Measurements from ENCODE around the gene PRM3.
A peak's percentile ranks its signal among the peaks of the same experiment; 100 is the strongest.

PRM3 gene

GRCh38 chr16:11232852-11233726 is 40.3 kb downstream of the PRM3 start:
- Mint-ChIP-seq H3K9me3 (no peaks in the 10 kb centered on the region), H3K27ac (peak overlapping the region; percentile 97), H3K27me3 (no peaks in the 10 kb centered on the region), H3K4me1 (ENCODE audit: low read depth in 2 of 2) (peaks cover 38 to 53% of the 10 kb centered on the region in 2 donors), H3K4me3 (peak overlapping the region; percentile 77 to 84), H3K36me3 (ENCODE audit: insufficient read depth) (peaks cover 3% of the 10 kb centered on the region)
- peak; percentile 76 to 79 (median 78) for DNase-seq
- peak; percentile 89 for ATAC-seq (replicated peaks)

GRCh38 chr16:11232302-11232851 is 41.1 kb downstream of the PRM3 start:
- Mint-ChIP-seq H3K4me1 (ENCODE audit: low read depth in 2 of 2) (peaks cover 38 to 53% of the 10 kb centered on the region in 2 donors), H3K9me3 (no peaks in the 10 kb centered on the region), H3K27me3 (no peaks in the 10 kb centered on the region), H3K4me3 (peak overlapping the region; percentile 77 to 84), H3K36me3 (ENCODE audit: insufficient read depth) (peaks cover 3% of the 10 kb centered on the region), H3K27ac (peak overlapping the region; percentile 97)
- no peak for ATAC-seq (replicated peaks)
- DNase-seq, result no peak

GRCh38 chr16:11231367-11231970 is 42.0 kb downstream of the PRM3 start:
- no peaks in the 10 kb centered on the region for H3K9me3 Mint-ChIP-seq
- H3K36me3 Mint-ChIP-seq (ENCODE audit: insufficient read depth), result peaks cover 3% of the 10 kb centered on the region
- no peaks in the 10 kb centered on the region for H3K27me3 Mint-ChIP-seq
- DNase-seq (no peak), ATAC-seq (replicated peaks) (no peak)
- peak overlapping the region; percentile 97 for H3K27ac Mint-ChIP-seq
- peaks cover 37 to 53% of the 10 kb centered on the region in 2 donors for H3K4me1 Mint-ChIP-seq (ENCODE audit: low read depth in 2 of 2)
- H3K4me3 Mint-ChIP-seq, result peak overlapping the region in 1 of 2 donors; percentile 6

- DNase-seq (no peak), ATAC-seq (replicated peaks) (no peak)
- no peaks in the 10 kb centered on the region for H3K9me3 Mint-ChIP-seq
- no peaks in the 10 kb centered on the region for H3K27me3 Mint-ChIP-seq
- H3K4me3 Mint-ChIP-seq, result no peak overlapping the region
- peaks cover 45 to 58% of the 10 kb centered on the region in 2 donors for H3K4me1 Mint-ChIP-seq (ENCODE audit: low read depth in 2 of 2)
- peaks cover 8% of the 10 kb centered on the region for H3K36me3 Mint-ChIP-seq (ENCODE audit: insufficient read depth)
- H3K27ac Mint-ChIP-seq, result peak overlapping the region in 1 of 2 donors; percentile 64
Measured at GRCh38 chr16:11229906-11230305, 43.5 kb downstream of the PRM3 start.

GRCh38 chr16:11229432-11229831 is 44.0 kb downstream of the PRM3 start:
- H3K27me3 Mint-ChIP-seq, result no peaks in the 10 kb centered on the region
- peak overlapping the region in 1 of 2 donors; percentile 64 for H3K27ac Mint-ChIP-seq
- H3K4me1 Mint-ChIP-seq (ENCODE audit: low read depth in 2 of 2), result peaks cover 47 to 58% of the 10 kb centered on the region in 2 donors
- peaks cover 11% of the 10 kb centered on the region for H3K36me3 Mint-ChIP-seq (ENCODE audit: insufficient read depth)
- no peak overlapping the region for H3K4me3 Mint-ChIP-seq
- H3K9me3 Mint-ChIP-seq, result no peaks in the 10 kb centered on the region
- ATAC-seq (replicated peaks) (no peak), DNase-seq (no peak)

DNA sequence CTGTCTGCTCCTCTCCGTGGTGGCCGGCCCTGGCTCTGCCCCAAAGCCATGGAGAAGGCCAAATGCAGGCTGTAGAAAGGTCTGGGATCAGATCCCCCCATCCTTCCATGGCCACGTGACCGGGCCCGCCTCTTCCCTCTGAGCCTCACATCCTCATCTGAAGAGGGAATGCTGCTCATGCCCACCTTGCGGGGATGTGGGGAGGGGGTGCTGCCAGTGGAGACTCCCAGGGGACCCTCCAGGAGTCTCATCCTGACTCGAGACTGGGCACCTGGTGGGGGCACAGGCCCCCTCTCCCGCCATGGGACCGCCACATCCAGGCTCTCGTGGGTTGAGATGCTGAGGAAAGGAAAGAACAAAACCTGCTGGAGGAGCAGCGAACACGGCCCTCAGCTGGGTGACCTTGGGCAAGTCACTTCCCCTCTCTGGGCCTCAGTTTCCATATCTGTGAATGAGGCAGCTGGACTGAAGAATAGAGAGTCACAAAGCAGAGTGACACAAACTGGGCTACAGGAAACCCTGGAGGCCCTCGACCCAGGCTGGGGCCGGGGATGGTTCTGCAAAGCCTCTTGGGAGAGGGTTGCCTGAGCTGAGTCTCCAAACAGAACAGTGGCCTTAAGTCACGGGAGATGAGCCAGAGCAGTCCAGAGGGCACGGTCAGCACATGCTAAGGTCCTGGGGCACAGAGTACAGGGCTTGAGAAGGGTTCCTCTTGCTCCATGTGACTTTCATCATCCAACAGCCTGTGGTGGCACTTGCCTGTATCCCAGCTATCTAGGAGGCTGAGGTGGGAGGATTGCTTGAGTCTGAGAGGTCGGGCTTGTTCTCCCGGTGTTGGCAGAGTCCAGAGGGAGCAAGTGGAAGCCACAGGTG is 47.5 kb downstream of the PRM3 start:
- Mint-ChIP-seq H3K4me3 (peak overlapping the region; percentile 67 to 81), H3K36me3 (ENCODE audit: insufficient read depth) (peaks cover 18% of the 10 kb centered on the region), H3K27me3 (no peaks in the 10 kb centered on the region), H3K9me3 (no peaks in the 10 kb centered on the region), H3K27ac (peak overlapping the region; percentile 94 to 97), H3K4me1 (ENCODE audit: low read depth in 2 of 2) (peaks cover 35 to 36% of the 10 kb centered on the region in 2 donors)
- ATAC-seq (replicated peaks) (no peak), DNase-seq (no peak)

DNA sequence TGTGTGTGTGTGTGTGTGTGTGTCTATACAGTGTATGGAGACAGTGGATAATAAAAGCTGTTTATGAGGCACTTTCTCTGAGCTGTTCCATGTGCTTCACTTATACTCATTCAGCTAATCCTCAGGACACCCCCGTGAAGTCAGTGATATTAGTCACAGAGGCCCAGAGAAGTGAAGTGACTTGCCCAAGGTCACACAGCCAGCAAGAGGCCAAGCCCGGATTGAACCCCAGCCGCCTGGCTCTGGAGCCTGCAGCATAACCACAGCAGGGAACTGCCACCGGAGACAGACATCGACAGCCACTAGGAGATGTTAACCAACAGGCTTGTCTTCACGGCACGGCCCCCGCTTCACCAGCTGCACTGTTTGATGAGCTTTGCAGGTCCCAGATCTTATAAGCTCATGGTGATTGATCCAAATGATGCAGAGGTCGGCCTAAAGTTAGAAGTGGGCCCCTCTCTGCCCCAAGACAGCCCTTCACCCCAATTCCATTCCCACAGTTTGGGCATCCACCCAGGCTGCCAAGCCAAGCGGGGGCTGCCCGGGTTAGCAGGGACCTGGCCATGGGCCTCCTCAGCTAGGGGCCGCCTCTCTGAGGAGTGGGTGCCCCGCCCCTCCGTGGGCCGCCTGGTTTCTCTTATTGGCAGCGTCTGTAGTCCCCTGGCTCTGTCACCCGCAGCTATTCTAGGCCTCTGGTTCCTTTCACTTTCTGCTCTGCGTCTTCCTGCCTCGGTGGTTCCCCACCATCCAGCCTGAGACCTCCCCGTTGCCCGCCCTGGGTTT is 48.3 kb downstream of the PRM3 start:
- Mint-ChIP-seq H3K27ac (peak overlapping the region; percentile 94 to 97), H3K27me3 (no peaks in the 10 kb centered on the region), H3K4me3 (peak overlapping the region; percentile 67 to 81), H3K9me3 (no peaks in the 10 kb centered on the region), H3K36me3 (ENCODE audit: insufficient read depth) (peaks cover 18% of the 10 kb centered on the region), H3K4me1 (ENCODE audit: low read depth in 2 of 2) (peaks cover 34 to 35% of the 10 kb centered on the region in 2 donors)
- DNase-seq (peak; percentile 65 to 67 (median 66)), ATAC-seq (replicated peaks) (peak; percentile 81)

DNA sequence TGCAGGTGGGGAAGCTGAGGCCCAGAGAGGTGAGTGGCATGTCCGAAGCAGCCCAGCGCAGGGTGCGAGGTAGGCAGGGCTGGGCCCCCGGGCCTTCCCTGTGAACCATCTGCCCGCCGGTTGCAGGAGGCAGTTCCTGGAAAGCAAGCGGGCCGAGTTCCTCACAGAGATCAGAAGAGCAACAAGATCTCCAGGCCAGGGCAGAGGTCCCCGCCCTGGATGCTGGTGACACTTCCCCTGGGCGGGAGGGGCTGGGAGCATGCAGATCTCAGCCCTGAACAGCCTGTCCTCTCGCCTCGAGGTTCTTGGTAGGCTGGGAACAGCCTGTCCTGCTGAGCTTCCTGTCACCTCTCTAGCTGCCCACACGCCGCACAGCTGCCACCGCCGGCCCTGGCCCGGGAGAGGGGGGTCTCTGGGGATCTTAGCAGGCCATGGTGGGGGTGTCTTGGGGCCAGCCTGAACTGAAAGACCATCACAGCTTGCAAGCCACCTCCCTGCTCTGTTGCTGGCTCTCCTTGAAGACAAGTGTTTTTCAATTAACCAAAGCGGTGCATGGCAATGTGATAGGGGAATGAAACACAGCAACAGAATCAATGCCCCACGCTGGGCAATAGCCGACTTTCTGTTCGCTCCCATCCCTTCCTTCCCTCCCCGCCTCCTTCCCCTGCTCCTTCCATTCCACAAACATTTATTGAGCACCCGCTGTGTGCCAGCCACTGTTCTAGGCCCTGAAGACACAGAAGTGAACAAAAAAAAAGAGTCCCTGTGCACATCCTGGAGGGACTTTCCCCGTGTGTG is 49.1 kb downstream of the PRM3 start:
- Mint-ChIP-seq H3K4me1 (ENCODE audit: low read depth in 2 of 2) (peaks cover 27 to 33% of the 10 kb centered on the region in 2 donors), H3K36me3 (ENCODE audit: insufficient read depth) (peaks cover 18% of the 10 kb centered on the region), H3K27me3 (no peaks in the 10 kb centered on the region), H3K27ac (peak overlapping the region; percentile 94 to 97), H3K4me3 (peak overlapping the region; percentile 67 to 81), H3K9me3 (no peaks in the 10 kb centered on the region)
- ATAC-seq (replicated peaks), result peak; percentile 62
- DNase-seq, result peak; percentile 37 to 43 (median 40)
